SK-N-SH treated with all-trans-retinoic acid at 6 μM for 48 hours (cell line): Measurements from ENCODE around the gene PDZD2.

Source experiments
- BACH2 ChIP-seq: fragments of 250-450 bp; sonication (Bioruptor Pico); IDR thresholded peaks from 2 replicates; pipeline ENCODE4 v1.9.0; 2021; ENCODE audit warnings: mild to moderate bottlenecking, borderline replicate concordance
- ISL1 ChIP-seq: fragments of 250-450 bp; sonication (Bioruptor Pico); IDR thresholded peaks from 2 replicates; pipeline ENCODE4 v2.1.2; 2022; ENCODE audit warnings: mild to moderate bottlenecking, moderate library complexity
- PPARA ChIP-seq: fragments of 250-450 bp; sonication (Bioruptor Pico); IDR thresholded peaks from 2 replicates; pipeline ENCODE4 v1.5.0; 2020; ENCODE audit warnings: mild to moderate bottlenecking, borderline replicate concordance
- RARB ChIP-seq: fragments of 250-450 bp; sonication (Bioruptor Pico); IDR thresholded peaks from 2 replicates; pipeline ENCODE4 v1.8.0; 2021; ENCODE audit warnings: mild to moderate bottlenecking, moderate library complexity
- SNAI2 ChIP-seq: fragments of 250-450 bp; sonication (Bioruptor Pico); IDR thresholded peaks from 2 replicates; pipeline ENCODE4 v1.5.0; 2020; ENCODE audit warnings: mild to moderate bottlenecking, moderate library complexity
- TOX ChIP-seq: fragments of 250-450 bp; sonication (Bioruptor Pico); IDR thresholded peaks from 2 replicates; pipeline ENCODE4 v1.8.0; 2021; ENCODE audit warnings: mild to moderate bottlenecking, moderate library complexity, borderline replicate concordance
- ZFP3 ChIP-seq: fragments of 250-450 bp; sonication (Bioruptor Pico); IDR thresholded peaks from 2 replicates; pipeline ENCODE4 v1.5.0; 2020; ENCODE audit warnings: mild to moderate bottlenecking, moderate library complexity
- ZFP30 ChIP-seq: fragments of 450-650 bp; formaldehyde crosslinking; IDR thresholded peaks from 2 replicates; pipeline ENCODE4 v1.5.0; 2022; ENCODE audit warnings: mild to moderate bottlenecking, moderate library complexity
- ZNF70 ChIP-seq: fragments of 450-650 bp; formaldehyde crosslinking; IDR thresholded peaks from 2 replicates; pipeline ENCODE4 v1.5.0; 2020; ENCODE audit warnings: mild to moderate bottlenecking, moderate library complexity
- TF ChIP-seq, protein P1 (sequence below): fragments of 250-450 bp; sonication (Bioruptor Pico); IDR thresholded peaks from 2 replicates; pipeline ENCODE4 v1.5.0; 2020; ENCODE audit warnings: mild to moderate bottlenecking, moderate library complexity
- TF ChIP-seq, protein P2 (sequence below): fragments of 250-450 bp; sonication (Bioruptor Pico); IDR thresholded peaks from 2 replicates; pipeline ENCODE4 v1.5.1; 2021; ENCODE audit warnings: mild to moderate bottlenecking, moderate library complexity
- TF ChIP-seq, protein P3 (sequence below): fragments of 250-450 bp; sonication (Bioruptor Pico); IDR thresholded peaks from 2 replicates; pipeline ENCODE4 v1.8.0; 2020; ENCODE audit warnings: mild to moderate bottlenecking, moderate library complexity, borderline replicate concordance
- TF ChIP-seq, protein P4 (sequence below): fragments of 250-450 bp; sonication (Bioruptor Pico); IDR thresholded peaks from 2 replicates; pipeline ENCODE4 v1.5.1; 2020; ENCODE audit warnings: low read depth, mild to moderate bottlenecking, moderate library complexity
- TF ChIP-seq, protein P5 (sequence below): fragments of 250-450 bp; sonication (Bioruptor Pico); IDR thresholded peaks from 2 replicates; pipeline ENCODE4 v1.8.0; 2021; ENCODE audit warnings: low read depth, mild to moderate bottlenecking, moderate library complexity, borderline replicate concordance

DNA sequence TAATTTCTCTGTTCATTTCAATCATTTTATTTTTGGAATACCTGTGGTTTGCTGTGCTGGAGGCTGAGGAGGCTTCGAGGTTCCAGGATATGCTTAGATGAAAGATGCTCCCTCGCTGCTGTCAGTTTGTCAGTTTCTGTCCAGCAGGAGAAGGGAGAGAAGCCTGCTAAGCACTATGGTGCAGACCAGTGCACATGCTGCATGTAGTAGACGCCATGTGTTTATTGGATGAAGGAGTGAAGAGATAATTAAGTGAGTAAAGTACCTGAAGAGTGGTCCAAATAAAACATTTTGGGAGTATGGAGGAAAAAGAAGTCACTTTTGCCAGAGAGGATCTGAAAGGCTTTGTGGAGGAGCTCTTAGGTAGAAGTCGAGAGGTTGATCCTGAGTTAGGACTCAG lies 2.1 kb downstream of the PDZD2 start:
- TF ChIP-seq ZFP30 (CRISPR knock-in tag) (no peak), PPARA (CRISPR knock-in tag) (no peak), TOX (CRISPR knock-in tag) (no peak), RARB (CRISPR knock-in tag) (no peak), SNAI2 (CRISPR knock-in tag) (no peak), ZFP3 (CRISPR knock-in tag) (no peak), ISL1 (CRISPR knock-in tag) (no peak), BACH2 (no peak), ZNF70 (CRISPR knock-in tag) (no peak)
- TF ChIP-seq, protein P1, sequence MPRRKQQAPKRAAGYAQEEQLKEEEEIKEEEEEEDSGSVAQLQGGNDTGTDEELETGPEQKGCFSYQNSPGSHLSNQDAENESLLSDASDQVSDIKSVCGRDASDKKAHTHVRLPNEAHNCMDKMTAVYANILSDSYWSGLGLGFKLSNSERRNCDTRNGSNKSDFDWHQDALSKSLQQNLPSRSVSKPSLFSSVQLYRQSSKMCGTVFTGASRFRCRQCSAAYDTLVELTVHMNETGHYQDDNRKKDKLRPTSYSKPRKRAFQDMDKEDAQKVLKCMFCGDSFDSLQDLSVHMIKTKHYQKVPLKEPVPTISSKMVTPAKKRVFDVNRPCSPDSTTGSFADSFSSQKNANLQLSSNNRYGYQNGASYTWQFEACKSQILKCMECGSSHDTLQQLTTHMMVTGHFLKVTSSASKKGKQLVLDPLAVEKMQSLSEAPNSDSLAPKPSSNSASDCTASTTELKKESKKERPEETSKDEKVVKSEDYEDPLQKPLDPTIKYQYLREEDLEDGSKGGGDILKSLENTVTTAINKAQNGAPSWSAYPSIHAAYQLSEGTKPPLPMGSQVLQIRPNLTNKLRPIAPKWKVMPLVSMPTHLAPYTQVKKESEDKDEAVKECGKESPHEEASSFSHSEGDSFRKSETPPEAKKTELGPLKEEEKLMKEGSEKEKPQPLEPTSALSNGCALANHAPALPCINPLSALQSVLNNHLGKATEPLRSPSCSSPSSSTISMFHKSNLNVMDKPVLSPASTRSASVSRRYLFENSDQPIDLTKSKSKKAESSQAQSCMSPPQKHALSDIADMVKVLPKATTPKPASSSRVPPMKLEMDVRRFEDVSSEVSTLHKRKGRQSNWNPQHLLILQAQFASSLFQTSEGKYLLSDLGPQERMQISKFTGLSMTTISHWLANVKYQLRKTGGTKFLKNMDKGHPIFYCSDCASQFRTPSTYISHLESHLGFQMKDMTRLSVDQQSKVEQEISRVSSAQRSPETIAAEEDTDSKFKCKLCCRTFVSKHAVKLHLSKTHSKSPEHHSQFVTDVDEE = no peak
- TF ChIP-seq, protein P2, sequence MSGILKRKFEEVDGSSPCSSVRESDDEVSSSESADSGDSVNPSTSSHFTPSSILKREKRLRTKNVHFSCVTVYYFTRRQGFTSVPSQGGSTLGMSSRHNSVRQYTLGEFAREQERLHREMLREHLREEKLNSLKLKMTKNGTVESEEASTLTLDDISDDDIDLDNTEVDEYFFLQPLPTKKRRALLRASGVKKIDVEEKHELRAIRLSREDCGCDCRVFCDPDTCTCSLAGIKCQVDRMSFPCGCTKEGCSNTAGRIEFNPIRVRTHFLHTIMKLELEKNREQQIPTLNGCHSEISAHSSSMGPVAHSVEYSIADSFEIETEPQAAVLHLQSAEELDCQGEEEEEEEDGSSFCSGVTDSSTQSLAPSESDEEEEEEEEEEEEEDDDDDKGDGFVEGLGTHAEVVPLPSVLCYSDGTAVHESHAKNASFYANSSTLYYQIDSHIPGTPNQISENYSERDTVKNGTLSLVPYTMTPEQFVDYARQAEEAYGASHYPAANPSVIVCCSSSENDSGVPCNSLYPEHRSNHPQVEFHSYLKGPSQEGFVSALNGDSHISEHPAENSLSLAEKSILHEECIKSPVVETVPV (CRISPR knock-in tag) = no peak
- TF ChIP-seq, protein P3, sequence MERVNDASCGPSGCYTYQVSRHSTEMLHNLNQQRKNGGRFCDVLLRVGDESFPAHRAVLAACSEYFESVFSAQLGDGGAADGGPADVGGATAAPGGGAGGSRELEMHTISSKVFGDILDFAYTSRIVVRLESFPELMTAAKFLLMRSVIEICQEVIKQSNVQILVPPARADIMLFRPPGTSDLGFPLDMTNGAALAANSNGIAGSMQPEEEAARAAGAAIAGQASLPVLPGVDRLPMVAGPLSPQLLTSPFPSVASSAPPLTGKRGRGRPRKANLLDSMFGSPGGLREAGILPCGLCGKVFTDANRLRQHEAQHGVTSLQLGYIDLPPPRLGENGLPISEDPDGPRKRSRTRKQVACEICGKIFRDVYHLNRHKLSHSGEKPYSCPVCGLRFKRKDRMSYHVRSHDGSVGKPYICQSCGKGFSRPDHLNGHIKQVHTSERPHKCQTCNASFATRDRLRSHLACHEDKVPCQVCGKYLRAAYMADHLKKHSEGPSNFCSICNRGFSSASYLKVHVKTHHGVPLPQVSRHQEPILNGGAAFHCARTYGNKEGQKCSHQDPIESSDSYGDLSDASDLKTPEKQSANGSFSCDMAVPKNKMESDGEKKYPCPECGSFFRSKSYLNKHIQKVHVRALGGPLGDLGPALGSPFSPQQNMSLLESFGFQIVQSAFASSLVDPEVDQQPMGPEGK (CRISPR knock-in tag) = no peak
- TF ChIP-seq, protein P4, sequence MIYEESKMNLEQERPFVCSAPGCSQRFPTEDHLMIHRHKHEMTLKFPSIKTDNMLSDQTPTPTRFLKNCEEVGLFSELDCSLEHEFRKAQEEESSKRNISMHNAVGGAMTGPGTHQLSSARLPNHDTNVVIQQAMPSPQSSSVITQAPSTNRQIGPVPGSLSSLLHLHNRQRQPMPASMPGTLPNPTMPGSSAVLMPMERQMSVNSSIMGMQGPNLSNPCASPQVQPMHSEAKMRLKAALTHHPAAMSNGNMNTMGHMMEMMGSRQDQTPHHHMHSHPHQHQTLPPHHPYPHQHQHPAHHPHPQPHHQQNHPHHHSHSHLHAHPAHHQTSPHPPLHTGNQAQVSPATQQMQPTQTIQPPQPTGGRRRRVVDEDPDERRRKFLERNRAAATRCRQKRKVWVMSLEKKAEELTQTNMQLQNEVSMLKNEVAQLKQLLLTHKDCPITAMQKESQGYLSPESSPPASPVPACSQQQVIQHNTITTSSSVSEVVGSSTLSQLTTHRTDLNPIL (CRISPR knock-in tag) = no peak
- TF ChIP-seq, protein P5, sequence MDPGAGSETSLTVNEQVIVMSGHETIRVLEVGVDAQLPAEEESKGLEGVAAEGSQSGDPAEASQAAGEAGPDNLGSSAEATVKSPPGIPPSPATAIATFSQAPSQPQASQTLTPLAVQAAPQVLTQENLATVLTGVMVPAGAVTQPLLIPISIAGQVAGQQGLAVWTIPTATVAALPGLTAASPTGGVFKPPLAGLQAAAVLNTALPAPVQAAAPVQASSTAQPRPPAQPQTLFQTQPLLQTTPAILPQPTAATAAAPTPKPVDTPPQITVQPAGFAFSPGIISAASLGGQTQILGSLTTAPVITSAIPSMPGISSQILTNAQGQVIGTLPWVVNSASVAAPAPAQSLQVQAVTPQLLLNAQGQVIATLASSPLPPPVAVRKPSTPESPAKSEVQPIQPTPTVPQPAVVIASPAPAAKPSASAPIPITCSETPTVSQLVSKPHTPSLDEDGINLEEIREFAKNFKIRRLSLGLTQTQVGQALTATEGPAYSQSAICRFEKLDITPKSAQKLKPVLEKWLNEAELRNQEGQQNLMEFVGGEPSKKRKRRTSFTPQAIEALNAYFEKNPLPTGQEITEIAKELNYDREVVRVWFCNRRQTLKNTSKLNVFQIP (CRISPR knock-in tag) = no peak
